CD14-positive monocyte (primary cell): ENCODE results near the gene TMEM14B. TPM values are rescaled to one million over a fixed set of nuclear protein-coding genes. Genes with fewer than 3 reads are reported as not detected.

Experiments
- DNase-seq, 3 donors: peaks; one replicate each; pipeline ENCODE4 v3.0.0-alpha.2; 2011 to 2022
- H2AFZ ChIP-seq: 2 replicates; pipeline ENCODE4 v1.6.0; 2012; ENCODE audit warnings: mild to moderate bottlenecking, low read depth, low read length, inconsistent platforms; ENCODE audit not compliant: insufficient read depth, poor library complexity, severe bottlenecking
- H3K27ac ChIP-seq, 2 donors: 1 replicate in 1 of 2; 2 replicates in 1 of 2; pipeline ENCODE4 v1.5.1; 2012 to 2013; ENCODE audit warnings: low read length in 2 of 2, control low read depth in 1 of 2, inconsistent platforms in 1 of 2, low read depth in 1 of 2, mild to moderate bottlenecking in 1 of 2
- H3K27me3 ChIP-seq, 2 donors: one replicate each; pipeline versions ENCODE4 v1.6.0 to v1.6.1; 2011 to 2013; ENCODE audit warnings: low read length in 2 of 2; ENCODE audit not compliant: control insufficient read depth in 2 of 2, insufficient read depth in 2 of 2
- H3K36me3 ChIP-seq, 2 donors: replicated peaks in 1 of 2; 1 replicate in 1 of 2; 2 replicates in 1 of 2; pipeline versions ENCODE4 v1.5.1 to v1.6.1; 2012 to 2013; ENCODE audit warnings: low read length in 2 of 2, control low read depth in 1 of 2, inconsistent platforms in 1 of 2, mild to moderate bottlenecking in 1 of 2; ENCODE audit not compliant: insufficient read depth in 2 of 2, control insufficient read depth in 1 of 2
- H3K4me1 ChIP-seq, 2 donors: 1 replicate in 1 of 2; 2 replicates in 1 of 2; pipeline versions ENCODE4 v1.5.1 to v1.6.1; 2012 to 2013; ENCODE audit warnings: low read length in 2 of 2, control low read depth in 1 of 2, inconsistent platforms in 1 of 2, mild to moderate bottlenecking in 1 of 2, moderate library complexity in 1 of 2; ENCODE audit not compliant: insufficient read depth in 2 of 2, control insufficient read depth in 1 of 2
- H3K4me2 ChIP-seq: replicated peaks from 2 replicates; pipeline ENCODE3; 2012; ENCODE audit warnings: low read length, moderate library complexity, mild to moderate bottlenecking; ENCODE audit not compliant: poor library complexity, severe bottlenecking; ENCODE audit errors: extremely low read depth
- H3K4me3 ChIP-seq, 3 experiments: fragments of 200-600 bp in 1 of 3; sonication (generic) in 1 of 3; replicated peaks in 1 of 3; 1 replicate in 2 of 3; 2 replicates in 1 of 3; pipeline ENCODE4 v1.5.1; 2011 to 2013; ENCODE audit warnings: low read length in 3 of 3, mild to moderate bottlenecking in 3 of 3, control low read depth in 2 of 3, low read depth in 2 of 3, inconsistent platforms in 1 of 3, moderate library complexity in 1 of 3
- H3K79me2 ChIP-seq: 2 replicates; pipeline ENCODE4 v1.6.0; 2012; ENCODE audit warnings: mild to moderate bottlenecking, control low read depth, inconsistent platforms, low read length, moderate library complexity; ENCODE audit not compliant: insufficient read depth
- H3K9ac ChIP-seq: 2 replicates; pipeline ENCODE4 v1.6.0; 2017; ENCODE audit warnings: low read length, mild to moderate bottlenecking; ENCODE audit not compliant: insufficient read depth, poor library complexity, severe bottlenecking
- H3K9me3 ChIP-seq, 2 donors: replicated peaks in 1 of 2; 1 replicate in 1 of 2; 2 replicates in 1 of 2; pipeline versions ENCODE4 v1.5.1 to v1.6.1; 2012 to 2013; ENCODE audit warnings: low read length in 2 of 2, control low read depth in 1 of 2; ENCODE audit not compliant: control insufficient read depth in 1 of 2, insufficient read depth in 1 of 2
- H4K20me1 ChIP-seq: 2 replicates; pipeline ENCODE4 v1.6.0; 2012; ENCODE audit warnings: mild to moderate bottlenecking, low read length, control low read depth, moderate library complexity; ENCODE audit not compliant: insufficient read depth
- H3K27ac Mint-ChIP-seq, 7 donors: one replicate each; pipeline ENCODE4 v1.8.0; 2020; ENCODE audit warnings: mild to moderate bottlenecking in 7 of 7, mixed read lengths in 7 of 7, moderate library complexity in 6 of 7, inconsistent platforms in 2 of 7
- H3K27me3 Mint-ChIP-seq, 3 donors: one replicate each; pipeline ENCODE4 v1.8.0; 2021 to 2022; ENCODE audit warnings: low read depth in 3 of 3, mild to moderate bottlenecking in 3 of 3, mixed read lengths in 3 of 3, moderate library complexity in 3 of 3, inconsistent platforms in 1 of 3
- H3K36me3 Mint-ChIP-seq, 2 donors: one replicate each; pipeline ENCODE4 v1.8.0; 2020; ENCODE audit warnings: mixed read lengths in 2 of 2, inconsistent platforms in 1 of 2, mild to moderate bottlenecking in 1 of 2
- H3K4me1 Mint-ChIP-seq: one replicate; pipeline ENCODE4 v1.8.0; 2020; ENCODE audit warnings: mild to moderate bottlenecking, mixed read lengths
- H3K4me3 Mint-ChIP-seq, 2 donors: one replicate each; pipeline ENCODE4 v1.8.0; 2020; ENCODE audit warnings: mild to moderate bottlenecking in 2 of 2, mixed read lengths in 2 of 2, moderate library complexity in 1 of 2
- H3K9me3 Mint-ChIP-seq, 7 donors: one replicate each; pipeline ENCODE4 v1.8.0; 2020 to 2022; ENCODE audit warnings: mixed read lengths in 7 of 7, mild to moderate bottlenecking in 6 of 7, moderate library complexity in 6 of 7, inconsistent platforms in 2 of 7
- WGBS: methylation state at CpG from one replicate; pipeline ENCODE4 v1.1.5; 2013; ENCODE audit warnings: missing lambda C conversion rate; ENCODE audit not compliant: insufficient coverage; 5-methylcytosine and 5-hydroxymethylcytosine counted together
- intact Hi-C, 2 donors: fragments of 100-400 bp; cut with micrococcal nuclease; formaldehyde crosslinking; loops; one replicate each; pipeline versions ENCODE4 v1.15.0 to v1.15.1; 2023
- polyA plus RNA-seq, 3 donors: library from polyadenylated mRNA; depleted of rRNA in 1 of 3; unstranded in 2 of 3; stranded (reverse) in 1 of 3; fragments of 300-500 nt in 2 of 3; fragments of >200 nt in 1 of 3; fragmentation: Illumina TruSeq in 2 of 3; gene quantifications; 1 replicate in 2 of 3; 2 replicates in 1 of 3; pipeline ENCODE4 v1.2.3, GENCODE V29; 2012 to 2021
- TF ChIP-seq, protein P1 (sequence below): fragments of 200-600 bp; IDR thresholded peaks from one replicate; pipeline ENCODE4 v1.8.0; 2022; ENCODE audit warnings: antibody characterized with exemption, mild to moderate bottlenecking

Gene TMEM14B
- polyA plus RNA-seq, 3 donors = 38.8 to 185 (median 141) TPM

DNA sequence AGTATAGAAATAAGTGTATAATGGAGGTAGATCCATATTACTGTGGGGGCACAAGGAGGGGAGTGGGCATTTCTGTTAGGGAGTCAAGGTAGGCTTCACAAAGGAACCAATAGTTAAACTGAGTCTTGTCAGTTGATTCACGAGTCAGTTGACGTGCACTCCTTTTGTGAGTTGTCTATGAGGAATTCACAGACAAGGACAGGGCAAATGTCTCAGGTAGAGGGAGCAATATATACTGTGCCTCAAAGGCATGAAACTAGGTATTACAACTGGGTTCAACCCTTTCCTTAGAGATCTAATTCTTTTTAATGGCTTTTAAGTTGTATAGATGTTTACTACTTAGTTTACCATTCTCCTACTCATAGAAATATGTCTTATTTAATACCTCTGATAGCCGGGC lies 13.7 kb upstream of the TMEM14B start:
- H3K27me3 ChIP-seq = no peaks in the 10 kb centered on the region
- no peak for DNase-seq
- H3K27me3 Mint-ChIP-seq = peaks cover 0 to 2% (median 0%) of the 10 kb centered on the region in 3 donors
- H2AFZ ChIP-seq = no peak overlapping the region
- H3K27ac Mint-ChIP-seq = no peak overlapping the region
- no peak overlapping the region for H3K27ac ChIP-seq
- no peaks in the 10 kb centered on the region for H3K9me3 ChIP-seq
- intact Hi-C loops = no loop called here
- no peak overlapping the region for H3K4me2 ChIP-seq
- H4K20me1 ChIP-seq = no peaks in the 10 kb centered on the region
- H3K4me3 Mint-ChIP-seq = no peak overlapping the region
- WGBS = 100% methylated on average over 1 of the region's 3 CpGs
- peaks cover 17 to 39% of the 10 kb centered on the region in 2 donors for H3K36me3 ChIP-seq
- peaks cover 0 to 1% (median 0%) of the 10 kb centered on the region in 7 donors for H3K9me3 Mint-ChIP-seq
- peaks cover 34 to 50% of the 10 kb centered on the region in 2 donors for H3K36me3 Mint-ChIP-seq
- peaks cover 5% of the 10 kb centered on the region for H3K4me1 Mint-ChIP-seq
- peaks cover 0 to 3% of the 10 kb centered on the region in 2 donors for H3K4me1 ChIP-seq
- no peak overlapping the region for H3K9ac ChIP-seq
- TF ChIP-seq, protein P1, sequence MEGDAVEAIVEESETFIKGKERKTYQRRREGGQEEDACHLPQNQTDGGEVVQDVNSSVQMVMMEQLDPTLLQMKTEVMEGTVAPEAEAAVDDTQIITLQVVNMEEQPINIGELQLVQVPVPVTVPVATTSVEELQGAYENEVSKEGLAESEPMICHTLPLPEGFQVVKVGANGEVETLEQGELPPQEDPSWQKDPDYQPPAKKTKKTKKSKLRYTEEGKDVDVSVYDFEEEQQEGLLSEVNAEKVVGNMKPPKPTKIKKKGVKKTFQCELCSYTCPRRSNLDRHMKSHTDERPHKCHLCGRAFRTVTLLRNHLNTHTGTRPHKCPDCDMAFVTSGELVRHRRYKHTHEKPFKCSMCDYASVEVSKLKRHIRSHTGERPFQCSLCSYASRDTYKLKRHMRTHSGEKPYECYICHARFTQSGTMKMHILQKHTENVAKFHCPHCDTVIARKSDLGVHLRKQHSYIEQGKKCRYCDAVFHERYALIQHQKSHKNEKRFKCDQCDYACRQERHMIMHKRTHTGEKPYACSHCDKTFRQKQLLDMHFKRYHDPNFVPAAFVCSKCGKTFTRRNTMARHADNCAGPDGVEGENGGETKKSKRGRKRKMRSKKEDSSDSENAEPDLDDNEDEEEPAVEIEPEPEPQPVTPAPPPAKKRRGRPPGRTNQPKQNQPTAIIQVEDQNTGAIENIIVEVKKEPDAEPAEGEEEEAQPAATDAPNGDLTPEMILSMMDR = no peak
- H3K79me2 ChIP-seq = no peaks in the 10 kb centered on the region
- no peak overlapping the region for H3K4me3 ChIP-seq

DNA sequence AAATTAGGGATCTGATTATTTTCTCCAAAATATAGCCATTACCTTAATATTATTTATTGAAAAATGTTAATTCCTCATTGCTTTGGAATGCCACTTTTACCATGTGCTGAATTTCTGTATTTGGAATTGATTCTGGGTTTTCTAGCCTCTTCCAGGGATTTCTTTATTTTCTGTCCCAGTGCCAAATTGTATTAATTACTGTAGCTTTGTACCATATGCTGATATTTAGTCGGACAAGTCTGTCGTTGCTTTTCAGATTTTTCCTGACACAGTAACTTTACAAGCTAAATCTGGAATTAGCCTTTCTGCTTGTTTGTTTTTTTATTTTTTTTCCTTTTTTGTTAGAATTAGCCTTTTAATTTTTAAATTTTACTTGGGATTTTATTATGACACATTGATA lies 10.9 kb upstream of the TMEM14B start:
- intact Hi-C loops = no loop called here
- TF ChIP-seq, protein P1 = no peak
- H3K36me3 Mint-ChIP-seq = peaks cover 16 to 31% of the 10 kb centered on the region in 2 donors

More for the DNA sequence above, 10.9 kb upstream of the TMEM14B start:
- no peak overlapping the region for H3K4me3 Mint-ChIP-seq
- H3K27me3 Mint-ChIP-seq = peaks cover 0 to 2% (median 1%) of the 10 kb centered on the region in 3 donors
- no peak overlapping the region for H2AFZ ChIP-seq
- H3K4me2 ChIP-seq = no peak overlapping the region
- H3K27me3 ChIP-seq = no peaks in the 10 kb centered on the region
- no peak for DNase-seq
- no peak overlapping the region for H3K4me3 ChIP-seq
- H3K4me1 Mint-ChIP-seq = no peaks in the 10 kb centered on the region
- H4K20me1 ChIP-seq = no peaks in the 10 kb centered on the region
- H3K36me3 ChIP-seq = peaks cover 9 to 19% of the 10 kb centered on the region in 2 donors
- no peaks in the 10 kb centered on the region for H3K4me1 ChIP-seq
- no peak overlapping the region for H3K27ac ChIP-seq
- H3K9ac ChIP-seq = no peak overlapping the region
- WGBS = no CpG with 5 or more reads among the region's 2 CpGs
- peaks cover 0 to 2% of the 10 kb centered on the region in 2 donors for H3K9me3 ChIP-seq
- H3K27ac Mint-ChIP-seq = no peak overlapping the region
- H3K79me2 ChIP-seq = no peaks in the 10 kb centered on the region
- peaks cover 0 to 6% (median 4%) of the 10 kb centered on the region in 7 donors for H3K9me3 Mint-ChIP-seq
